WTC11 (cell line): ENCODE results near the gene TSG101.

Experiments used
- ATF1 ChIP-seq: sonication (generic); formaldehyde crosslinking; IDR thresholded peaks from 2 replicates; pipeline ENCODE4 v1.8.1; 2023; ENCODE audit warnings: mild to moderate bottlenecking, moderate library complexity, missing genetic modification reagents
- ATF2 ChIP-seq: sonication (generic); formaldehyde crosslinking; IDR thresholded peaks from 2 replicates; pipeline ENCODE4 v1.8.1; 2022; ENCODE audit warnings: low read depth, missing genetic modification reagents, borderline replicate concordance
- CTCF ChIP-seq: fragments of 200-600 bp; IDR thresholded peaks from 2 replicates; pipeline ENCODE4 v1.8.0; 2022; ENCODE audit warnings: antibody characterized with exemption
- E2F1 ChIP-seq: sonication (generic); formaldehyde crosslinking; IDR thresholded peaks from 2 replicates; pipeline ENCODE4 v1.8.0; 2022; ENCODE audit warnings: mild to moderate bottlenecking, missing genetic modification reagents
- ELF4 ChIP-seq: sonication (generic); formaldehyde crosslinking; IDR thresholded peaks from 2 replicates; pipeline ENCODE4 v1.8.1; 2022; ENCODE audit warnings: low read depth, mild to moderate bottlenecking, moderate library complexity, missing genetic modification reagents
- FOXJ3 ChIP-seq: sonication (generic); formaldehyde crosslinking; IDR thresholded peaks from 2 replicates; pipeline ENCODE4 v1.9.0; 2021; ENCODE audit warnings: missing genetic modification reagents, mild to moderate bottlenecking, borderline replicate concordance
- MAX ChIP-seq: sonication (generic); formaldehyde crosslinking; IDR thresholded peaks from 2 replicates; pipeline ENCODE4 v1.8.0; 2022; ENCODE audit warnings: mild to moderate bottlenecking, missing genetic modification reagents
- USF1 ChIP-seq: sonication (generic); formaldehyde crosslinking; IDR thresholded peaks from 2 replicates; pipeline ENCODE4 v1.8.0; 2022; ENCODE audit warnings: mild to moderate bottlenecking, missing genetic modification reagents

GRCh38 chr11:18527512-18527911 lies 770 bp upstream of the TSG101 start:
- no peak for TF ChIP-seq ELF4 (CRISPR knock-in tag)
- no peak for TF ChIP-seq ATF2
- TF ChIP-seq CTCF: no peak
- no peak for TF ChIP-seq FOXJ3
- no peak for TF ChIP-seq ATF1 (CRISPR knock-in tag)
- no peak for TF ChIP-seq MAX
- no peak for TF ChIP-seq E2F1 (CRISPR knock-in tag)
- TF ChIP-seq USF1: no peak
